GM21786 (cell line): Measurements from ENCODE around the gene NDP.

Experiments used
- ATAC-seq: cut with Tn5 transposase; IDR thresholded peaks from one replicate; pipeline ENCODE4 v1.9.1; 2021; ENCODE audit not compliant: unreplicated experiment

The NDP gene

GRCh38 chrX:43973249-43974099 is at the start of gene NDP:
Gene NDP, minus strand, starts transcription at chrX:43973390. Its CDS starts 14,745 bp downstream, at chrX:43958645.
- ATAC-seq: no peak

- no peak for ATAC-seq
Measured at GRCh38 chrX:44022964-44023363, 49.8 kb upstream of the NDP start.

DNA sequence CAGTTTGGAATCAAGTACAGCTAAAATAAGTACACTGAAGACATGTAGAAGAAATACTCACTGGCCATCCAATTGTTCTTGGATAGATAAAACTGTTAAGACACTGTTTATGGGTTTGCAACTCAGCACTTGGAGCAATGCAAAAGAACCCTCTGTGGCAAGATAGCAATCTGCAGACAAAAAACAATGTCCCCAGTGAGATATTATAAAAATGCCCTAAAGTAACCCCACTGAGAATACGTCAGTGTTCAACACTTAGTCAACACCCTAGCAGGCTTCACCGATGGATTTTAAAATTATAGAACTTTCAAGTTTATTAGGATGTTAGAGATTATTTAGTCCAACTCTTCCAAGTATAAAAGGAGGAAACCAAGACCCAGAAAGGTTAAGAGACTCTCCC is 47.5 kb upstream of the NDP start:
- no peak for ATAC-seq

GRCh38 chrX:44019911-44020310 is 46.7 kb upstream of the NDP start:
- ATAC-seq: no peak

DNA sequence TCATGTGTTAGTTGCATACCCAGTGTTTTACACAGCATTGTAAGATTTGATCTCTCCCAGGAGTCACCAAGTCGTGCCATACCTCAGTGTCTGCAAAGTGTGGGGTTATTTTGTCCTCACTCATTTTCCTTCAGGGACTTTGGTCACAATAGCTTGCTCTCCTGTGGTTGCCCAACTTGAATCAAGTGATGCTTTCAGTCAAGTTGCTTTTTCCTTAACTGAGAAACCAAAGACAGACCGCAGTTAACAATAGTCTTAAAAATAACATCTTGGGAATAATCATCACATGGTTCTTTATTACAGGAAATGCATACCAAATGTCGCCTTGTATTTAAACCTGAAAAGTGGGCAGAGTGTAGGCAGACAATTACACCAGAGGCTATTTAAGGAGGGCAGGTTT is 44.5 kb upstream of the NDP start:
- ATAC-seq: no peak

- no peak for ATAC-seq
Measured at GRCh38 chrX:44016906-44017305, 43.7 kb upstream of the NDP start.

DNA sequence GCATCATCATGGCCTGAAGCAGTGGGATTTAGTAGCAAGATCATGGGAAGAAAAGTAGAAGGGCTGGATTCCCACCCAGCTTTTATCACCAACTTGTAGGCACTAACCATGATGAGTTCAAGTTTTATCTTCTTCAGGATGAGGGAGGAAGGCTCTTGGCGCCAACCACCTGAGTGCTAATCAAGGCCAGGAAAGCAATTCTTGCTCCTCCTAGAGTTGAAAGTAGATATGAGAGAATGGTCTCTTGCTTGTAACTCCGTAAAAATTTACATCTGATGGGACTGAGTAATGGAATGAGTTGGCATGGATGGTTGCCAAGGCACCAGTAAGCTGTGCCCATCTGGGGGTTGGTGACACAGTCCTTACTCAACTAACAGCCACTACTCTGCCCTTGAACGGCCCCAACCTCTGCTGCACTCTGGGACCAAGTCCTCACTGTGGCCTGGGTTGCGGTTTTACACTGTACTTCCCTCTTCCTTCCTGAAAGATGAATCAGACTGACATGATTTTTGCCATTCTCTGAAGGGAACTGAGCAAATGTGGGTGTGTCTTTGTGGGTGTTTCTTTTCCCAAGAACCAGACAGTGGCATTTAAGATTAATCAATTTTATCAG is 39.4 kb upstream of the NDP start:
- ATAC-seq: no peak

- no peak for ATAC-seq
Measured at GRCh38 chrX:44011506-44011905, 38.3 kb upstream of the NDP start.

GRCh38 chrX:44010626-44011025 is 37.4 kb upstream of the NDP start:
- ATAC-seq: no peak

DNA sequence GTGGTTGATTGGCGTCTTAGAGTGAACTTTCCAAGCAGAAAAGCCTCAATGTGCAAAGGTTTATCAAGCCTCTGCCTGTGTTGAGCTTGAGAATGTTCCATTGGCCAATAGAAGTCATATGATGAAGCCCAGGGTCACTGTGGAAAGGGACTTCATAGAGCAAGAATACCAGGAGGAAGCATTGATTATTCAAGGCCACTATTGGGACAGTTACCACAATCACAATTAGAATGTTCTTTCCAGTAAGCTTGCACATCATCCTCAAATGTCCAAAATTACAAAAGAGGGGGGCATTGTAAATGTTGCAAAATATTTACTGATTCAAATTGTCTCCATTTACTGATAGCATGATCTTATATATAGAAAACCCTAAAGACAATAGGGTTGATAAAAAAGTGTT is 32.9 kb upstream of the NDP start:
- ATAC-seq: no peak

GRCh38 chrX:44003975-44004374 is 30.8 kb upstream of the NDP start:
- no peak for ATAC-seq

- ATAC-seq: no peak
Measured at GRCh38 chrX:44002567-44002966, 29.4 kb upstream of the NDP start.

DNA sequence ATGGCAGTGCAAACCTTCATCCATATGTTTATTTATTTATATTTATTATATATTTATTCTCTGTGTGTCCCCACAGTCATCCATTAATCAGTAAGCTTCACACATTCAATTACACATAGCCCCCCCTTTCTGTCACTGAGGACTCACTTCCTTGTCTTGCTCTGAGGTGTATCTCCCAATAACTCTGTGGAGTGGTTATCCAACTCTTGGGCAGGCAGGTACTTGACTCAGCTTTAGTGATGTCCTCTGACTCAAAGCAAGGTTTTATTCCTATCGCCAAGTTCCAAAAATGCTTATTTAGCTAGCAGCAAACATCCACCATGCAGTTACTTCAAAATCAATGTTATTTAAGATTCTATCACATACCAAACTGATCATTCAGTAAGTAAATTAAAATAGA is 25.2 kb upstream of the NDP start:
- ATAC-seq: no peak

GRCh38 chrX:43996491-43996890 is 23.3 kb upstream of the NDP start:
- ATAC-seq: no peak

DNA sequence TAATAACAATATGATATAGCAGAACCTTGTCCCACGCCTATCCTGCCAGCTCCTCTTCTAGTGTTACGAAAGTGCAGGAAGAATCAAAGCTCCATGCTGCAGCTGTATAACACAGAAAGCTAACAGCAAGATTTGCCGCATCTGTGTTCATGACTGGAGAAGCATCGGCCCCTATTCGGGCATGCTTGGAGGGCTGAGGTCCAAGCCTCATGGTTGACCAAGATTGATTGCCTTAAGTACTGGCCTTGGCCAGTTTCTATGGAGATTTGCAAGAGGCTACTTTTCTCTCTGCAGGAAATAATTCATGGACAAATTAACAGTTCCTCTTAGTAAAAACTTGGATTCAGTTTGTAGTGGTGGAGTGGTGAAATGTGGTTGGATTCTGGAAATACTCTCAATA is 12.9 kb upstream of the NDP start:
- ATAC-seq: no peak

- no peak for ATAC-seq
Measured at GRCh38 chrX:43985511-43985910, 12.3 kb upstream of the NDP start.

DNA sequence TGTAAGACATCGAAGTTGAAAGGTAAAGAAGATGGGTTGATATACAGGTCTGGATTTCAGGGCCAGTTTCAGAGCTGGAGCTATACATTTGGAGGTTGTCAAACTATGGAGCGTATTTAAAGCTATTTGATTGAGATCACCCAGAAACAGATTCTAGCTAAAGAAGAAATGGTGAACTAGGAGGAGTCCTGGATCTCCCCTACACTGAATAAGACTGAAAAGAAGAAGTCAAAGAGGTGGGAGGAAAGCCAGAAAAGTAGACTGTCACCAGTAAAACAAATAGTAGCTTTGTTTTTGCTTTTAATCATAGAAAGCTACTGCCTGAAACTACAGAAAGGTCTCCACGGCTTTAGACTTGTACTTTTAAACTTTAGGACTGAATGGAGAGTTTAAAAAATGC is 5.0 kb upstream of the NDP start:
- ATAC-seq: no peak

DNA sequence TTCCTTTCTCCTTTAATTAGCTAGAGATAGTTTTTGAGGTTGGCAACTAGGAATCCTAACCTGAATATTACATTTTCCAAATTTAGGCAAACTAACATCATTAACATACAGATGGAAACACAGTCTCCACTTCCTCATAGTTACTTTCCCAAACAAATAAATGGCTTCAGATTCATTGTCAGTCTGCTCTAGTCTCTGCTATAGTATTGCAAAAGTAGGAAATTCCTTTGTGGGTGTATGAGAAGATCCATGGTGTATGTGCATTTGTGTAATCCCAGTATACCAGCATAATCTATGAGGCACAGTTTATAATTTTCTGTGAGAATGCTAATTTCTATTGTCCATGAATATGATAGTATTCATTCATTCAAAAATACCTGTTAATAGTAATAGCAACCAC is 3.0 kb upstream of the NDP start:
- no peak for ATAC-seq

- no peak for ATAC-seq
Measured at GRCh38 chrX:43975796-43976195, 2.6 kb upstream of the NDP start.

DNA sequence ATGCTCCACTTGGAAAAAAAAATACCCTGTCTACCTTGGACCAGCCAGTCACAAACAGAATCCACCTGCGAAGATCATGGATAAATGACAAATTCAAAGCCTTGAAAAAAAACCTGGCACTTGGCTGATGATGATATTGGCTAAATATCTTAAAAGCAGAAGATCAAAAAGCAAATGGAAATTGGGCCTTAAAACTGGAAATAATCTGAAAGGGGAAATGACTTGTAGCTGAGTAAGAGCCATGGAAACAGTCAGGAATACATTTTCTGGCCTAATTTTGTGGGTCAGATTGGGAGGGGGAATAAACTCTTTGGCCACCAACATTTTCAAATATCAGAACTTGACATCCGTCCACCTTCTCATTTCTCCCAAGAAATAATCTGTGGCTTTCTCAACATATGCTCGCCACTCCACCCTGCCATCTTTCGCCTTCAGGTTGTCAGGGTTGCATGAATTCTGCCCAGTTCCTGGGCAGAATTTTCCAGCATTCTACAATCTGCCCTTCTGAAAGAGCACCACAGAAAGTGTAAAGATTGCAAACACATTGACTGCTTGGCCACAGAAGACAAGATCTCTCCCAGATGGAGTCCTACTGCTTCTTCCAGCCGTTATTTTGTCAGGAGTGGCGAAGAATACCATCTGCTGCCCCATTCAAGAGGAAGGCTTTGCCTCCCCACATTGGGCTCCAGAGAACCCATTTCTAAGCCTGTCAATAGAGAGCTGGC is 1.7 kb upstream of the NDP start:
- no peak for ATAC-seq

- ATAC-seq: no peak
Measured at GRCh38 chrX:43974100-43974475, 898 bp upstream of the NDP start.
